ENCODE data around the gene CADPS.

CADPS gene

GRCh38 chr3:62481962-62482361, 393.3 kb downstream of the CADPS start (continued):
- TF ChIP-seq TSHZ2 (CRISPR knock-in tag; IDR thresholded peaks at IDR 0.05) (no peak), TCF4 (CRISPR knock-in tag; IDR thresholded peaks at IDR 0.05; ENCODE audit: borderline replicate concordance) (no peak), OSR1 (CRISPR knock-in tag; IDR thresholded peaks at IDR 0.05) (no peak), CSRNP3 (CRISPR knock-in tag; IDR thresholded peaks at IDR 0.05) (no peak), BACH2 (CRISPR knock-in tag; IDR thresholded peaks at IDR 0.05; ENCODE audit: borderline replicate concordance) (no peak), ZNF565 (CRISPR knock-in tag; conservative IDR thresholded peaks at IDR 0.05; ENCODE audit: low read depth) (no peak), ZNF70 (CRISPR knock-in tag; IDR thresholded peaks at IDR 0.05) (no peak)

- TF ChIP-seq TCF4 (CRISPR knock-in tag; IDR thresholded peaks at IDR 0.05; ENCODE audit: borderline replicate concordance) = peak; percentile 81
- TF ChIP-seq ZC3H10 (CRISPR knock-in tag; IDR thresholded peaks at IDR 0.05) = no peak
- no peak for ATAC-seq
These were observed 395.2 kb downstream of the CADPS start for GRCh38 chr3:62480056-62480455.

GRCh38 chr3:62479326-62479725, 395.9 kb downstream of the CADPS start:
- no peak for ATAC-seq
- TF ChIP-seq GLIS3 (CRISPR knock-in tag; IDR thresholded peaks at IDR 0.05) (no peak), OSR1 (CRISPR knock-in tag; IDR thresholded peaks at IDR 0.05) (no peak), TCF4 (CRISPR knock-in tag; IDR thresholded peaks at IDR 0.05; ENCODE audit: borderline replicate concordance) (no peak), SNAI2 (CRISPR knock-in tag; IDR thresholded peaks at IDR 0.05) (no peak), ARNTL (CRISPR knock-in tag; IDR thresholded peaks at IDR 0.05; ENCODE audit: borderline replicate concordance, low read depth) (no peak), TSHZ2 (CRISPR knock-in tag; IDR thresholded peaks at IDR 0.05) (no peak), TOX (CRISPR knock-in tag; IDR thresholded peaks at IDR 0.05; ENCODE audit: borderline replicate concordance) (no peak), CREB5 (CRISPR knock-in tag; IDR thresholded peaks at IDR 0.05; ENCODE audit: low read depth) (no peak), ESRRG (CRISPR knock-in tag; IDR thresholded peaks at IDR 0.05) (no peak), ZFP30 (CRISPR knock-in tag; IDR thresholded peaks at IDR 0.05) (no peak), ZFP3 (CRISPR knock-in tag; IDR thresholded peaks at IDR 0.05) (no peak), ZC3H10 (CRISPR knock-in tag; IDR thresholded peaks at IDR 0.05) (no peak), ZNF70 (CRISPR knock-in tag; IDR thresholded peaks at IDR 0.05) (no peak), CSRNP3 (CRISPR knock-in tag; IDR thresholded peaks at IDR 0.05) (no peak), ISL1 (CRISPR knock-in tag; IDR thresholded peaks at IDR 0.05) (no peak)

GRCh38 chr3:62475306-62475705, 399.9 kb downstream of the CADPS start:
- ATAC-seq = no peak

More at GRCh38 chr3:62475306-62475705, 399.9 kb downstream of the CADPS start:
- TF ChIP-seq CSRNP3 (CRISPR knock-in tag; IDR thresholded peaks at IDR 0.05) = no peak
